Measurements from ENCODE around the gene PSME2. TPM values are rescaled to one million over a fixed set of nuclear protein-coding genes. Genes with fewer than 3 reads are reported as not detected.

PSME2 gene
- total RNA-seq, 1 donor from 2014 or later = 285 TPM

GRCh38 chr14:24171422-24172260 is 25.2 kb upstream of the PSME2 start, which contains the start of gene REC8:
Gene REC8, plus strand, starts transcription at chr14:24172080. Its CDS starts 473 bp downstream, at chr14:24172553.
- ATAC-seq (ENCODE audit: low read depth) (peak; percentile 91), DNase-seq (peak; percentile 68)
- intact Hi-C loops (cut with micrococcal nuclease) = loop anchor here (1.0 kb wide), 3 partner anchors 10 to 24 kb away; partner anchors contain the start of genes IPO4, IRF9 and RNF31
- no peaks in the 10 kb centered on the region for H3K27me3 Mint-ChIP-seq
- no peak for TF ChIP-seq CTCF (IDR thresholded peaks at IDR 0.05)
- peak within 1 kb of the TSS; percentile 90 for H3K4me3 Mint-ChIP-seq
- H3K27ac Mint-ChIP-seq = peak within 1 kb of the TSS; percentile 84
- CTCF ChIA-PET = interaction anchor here (1.6 kb wide), 1 partner anchor 11 kb away, joined by 5 read pairs; the partner anchor contains the start of gene IRF9
- POLR2A ChIA-PET = interaction anchor here (0.6 to 4.2 kb wide), 16 partner anchors 10 to 71 kb away, joined by 3 to 43 read pairs (median 4); partner anchors contain the start of genes EMC9, GMPR2, IPO4 and IRF9
- peaks cover 25% of the 10 kb centered on the region for H3K4me1 Mint-ChIP-seq
- H3K9me3 Mint-ChIP-seq = no peaks in the 10 kb centered on the region
- peaks cover 32% of the 10 kb centered on the region for H3K36me3 Mint-ChIP-seq (ENCODE audit: low read depth)

GRCh38 chr14:24167469-24168114 is 21.2 kb upstream of the PSME2 start:
- Mint-ChIP-seq H3K27me3 (no peaks in the 10 kb centered on the region), H3K9me3 (no peaks in the 10 kb centered on the region), H3K4me1 (peaks cover 43% of the 10 kb centered on the region), H3K36me3 (ENCODE audit: low read depth) (peaks cover 67% of the 10 kb centered on the region), H3K27ac (peak overlapping the region; percentile 37), H3K4me3 (no peak overlapping the region)
- CTCF ChIA-PET = no interaction called here
- intact Hi-C loops (cut with micrococcal nuclease) = no loop called here
- TF ChIP-seq CTCF (IDR thresholded peaks at IDR 0.05) = no peak
- POLR2A ChIA-PET = no interaction called here
- ATAC-seq (ENCODE audit: low read depth) (no peak), DNase-seq (no peak)

- ATAC-seq (ENCODE audit: low read depth) = no peak
- Mint-ChIP-seq H3K27me3 (no peaks in the 10 kb centered on the region), H3K27ac (no peak overlapping the region), H3K36me3 (ENCODE audit: low read depth) (peaks cover 80% of the 10 kb centered on the region), H3K4me1 (peaks cover 45% of the 10 kb centered on the region), H3K4me3 (no peak overlapping the region), H3K9me3 (no peaks in the 10 kb centered on the region)
- POLR2A ChIA-PET = interaction anchor here (0.7 to 2.0 kb wide), 4 partner anchors 19 to 114 kb away, joined by 3 to 4 read pairs (median 3); partner anchors contain the start of genes EMC9, PSME2, RNF31 and TM9SF1
- intact Hi-C loops (cut with micrococcal nuclease) = no loop called here
- DNase-seq = no peak
- CTCF ChIA-PET = no interaction called here
- no peak for TF ChIP-seq CTCF (IDR thresholded peaks at IDR 0.05)
These were observed 19.4 kb upstream of the PSME2 start for GRCh38 chr14:24165785-24166184.

- no peak overlapping the region for H3K4me3 Mint-ChIP-seq
- intact Hi-C loops (cut with micrococcal nuclease) = no loop called here
- ChIA-PET CTCF (no interaction called here), POLR2A (interaction anchor here (1.2 to 2.0 kb wide), 3 partner anchors 23 to 50 kb away, joined by 3 to 4 read pairs (median 4); partner anchors contain the start of genes DCAF11, EMC9, NRL and TM9SF1)
- peaks cover 48% of the 10 kb centered on the region for H3K4me1 Mint-ChIP-seq
- no peak overlapping the region for H3K27ac Mint-ChIP-seq
- H3K36me3 Mint-ChIP-seq (ENCODE audit: low read depth) = peaks cover 84% of the 10 kb centered on the region
- TF ChIP-seq CTCF (IDR thresholded peaks at IDR 0.05) = no peak
- no peak for DNase-seq
- no peaks in the 10 kb centered on the region for H3K9me3 Mint-ChIP-seq
- H3K27me3 Mint-ChIP-seq = no peaks in the 10 kb centered on the region
- no peak for ATAC-seq (ENCODE audit: low read depth)
These were observed 18.1 kb upstream of the PSME2 start for GRCh38 chr14:24164518-24164991.
